ENCODE data around the gene OVAAL.
"Not testable (repeated sequence)": the region's sequence is repeated elsewhere in the genome, so short reads cannot be mapped to it uniquely, and the experiment has no call there.

OVAAL gene

GRCh38 chr1:180550241-180550640, 8.5 kb upstream of the OVAAL start:
- no peak for TF ChIP-seq CTCF (IDR thresholded peaks at IDR 0.05)
- Histone ChIP-seq H3K4me1 (no peaks in the 10 kb centered on the region), H3K9ac (no peak overlapping the region), H3K9me3 (ENCODE audit: control insufficient read depth, low read length) (no peaks in the 10 kb centered on the region), H3K27me3 (ENCODE audit: control insufficient read depth, insufficient read depth, low read length) (no peaks in the 10 kb centered on the region), H3K79me2 (no peaks in the 10 kb centered on the region), H3K36me3 (ENCODE audit: control insufficient read depth, insufficient read depth, low read length) (no peaks in the 10 kb centered on the region), H3K4me2 (ENCODE audit: low read length) (no peak overlapping the region), H2AFZ (no peak overlapping the region), H3K27ac (no peak overlapping the region), H3K4me3 (ENCODE audit: low read depth, low read length) (no peak overlapping the region)

GRCh38 chr1:180551997-180552396, 6.8 kb upstream of the OVAAL start:
- no peak overlapping the region for H2AFZ ChIP-seq
- no peaks in the 10 kb centered on the region for H3K79me2 ChIP-seq
- no peaks in the 10 kb centered on the region for H3K9me3 ChIP-seq (ENCODE audit: control insufficient read depth, low read length)
- no peak for TF ChIP-seq CTCF (IDR thresholded peaks at IDR 0.05)
- H3K9ac ChIP-seq, result no peak overlapping the region
- no peaks in the 10 kb centered on the region for H3K36me3 ChIP-seq (ENCODE audit: control insufficient read depth, insufficient read depth, low read length)
- no peak overlapping the region for H3K4me2 ChIP-seq (ENCODE audit: low read length)
- H3K27ac ChIP-seq, result no peak overlapping the region
- H3K27me3 ChIP-seq (ENCODE audit: control insufficient read depth, insufficient read depth, low read length), result no peaks in the 10 kb centered on the region
- H3K4me1 ChIP-seq, result no peaks in the 10 kb centered on the region
- no peak overlapping the region for H3K4me3 ChIP-seq (ENCODE audit: low read depth, low read length)

- H3K9ac ChIP-seq; H3K9me3 ChIP-seq (ENCODE audit: control insufficient read depth, low read length); H3K4me3 ChIP-seq (ENCODE audit: low read depth, low read length); H3K27ac ChIP-seq; H3K27me3 ChIP-seq (ENCODE audit: control insufficient read depth, insufficient read depth, low read length); H2AFZ ChIP-seq; H3K36me3 ChIP-seq (ENCODE audit: control insufficient read depth, insufficient read depth, low read length); H3K4me2 ChIP-seq (ENCODE audit: low read length); H3K4me1 ChIP-seq; H3K79me2 ChIP-seq: not testable (repeated sequence)
These were observed 5.7 kb upstream of the OVAAL start for GRCh38 chr1:180553046-180553445.

GRCh38 chr1:180555411-180555810, 3.4 kb upstream of the OVAAL start:
- Histone ChIP-seq H3K4me1 (no peaks in the 10 kb centered on the region), H3K4me3 (ENCODE audit: low read depth, low read length) (no peak overlapping the region), H3K9ac (no peak overlapping the region), H3K9me3 (ENCODE audit: control insufficient read depth, low read length) (no peaks in the 10 kb centered on the region), H3K27me3 (ENCODE audit: control insufficient read depth, insufficient read depth, low read length) (no peaks in the 10 kb centered on the region), H3K36me3 (ENCODE audit: control insufficient read depth, insufficient read depth, low read length) (no peaks in the 10 kb centered on the region), H3K27ac (no peak overlapping the region), H3K79me2 (no peaks in the 10 kb centered on the region), H2AFZ (no peak overlapping the region), H3K4me2 (ENCODE audit: low read length) (no peak overlapping the region)
- no peak for TF ChIP-seq CTCF (IDR thresholded peaks at IDR 0.05)

- H3K4me1 ChIP-seq, result no peaks in the 10 kb centered on the region
- no peak overlapping the region for H3K27ac ChIP-seq
- no peaks in the 10 kb centered on the region for H3K27me3 ChIP-seq (ENCODE audit: control insufficient read depth, insufficient read depth, low read length)
- H3K4me3 ChIP-seq (ENCODE audit: low read depth, low read length), result no peak overlapping the region
- H3K4me2 ChIP-seq (ENCODE audit: low read length), result no peak overlapping the region
- no peaks in the 10 kb centered on the region for H3K79me2 ChIP-seq
- H3K9ac ChIP-seq, result no peak overlapping the region
- no peak overlapping the region for H2AFZ ChIP-seq
- no peaks in the 10 kb centered on the region for H3K36me3 ChIP-seq (ENCODE audit: control insufficient read depth, insufficient read depth, low read length)
- no peak for TF ChIP-seq CTCF (IDR thresholded peaks at IDR 0.05)
- no peaks in the 10 kb centered on the region for H3K9me3 ChIP-seq (ENCODE audit: control insufficient read depth, low read length)
These were observed 1.6 kb downstream of the OVAAL start for GRCh38 chr1:180560200-180560867.
